ENCODE data around the gene NTN1.
"Not testable (repeated sequence)": the region's sequence is repeated elsewhere in the genome, so short reads cannot be mapped to it uniquely, and the experiment has no call there.

The NTN1 gene

GRCh38 chr17:9071811-9072498 is 50.6 kb downstream of the NTN1 start:
- TF ChIP-seq POLR2A (IDR thresholded peaks at IDR 0.05; ENCODE audit: low read depth, low read length): no peak
- FAIRE-seq (no peak), DNase-seq (ENCODE audit: insufficient read length, low spot score) (no peak)

- DNase-seq (ENCODE audit: insufficient read length, low spot score) (no peak), FAIRE-seq (no peak)
- no peak for TF ChIP-seq POLR2A (IDR thresholded peaks at IDR 0.05; ENCODE audit: low read depth, low read length)
Observed at GRCh38 chr17:9072696-9073339, 51.5 kb downstream of the NTN1 start.

- TF ChIP-seq POLR2A (IDR thresholded peaks at IDR 0.05; ENCODE audit: low read depth, low read length): no peak
- no peak for DNase-seq (ENCODE audit: insufficient read length, low spot score)
- no peak for FAIRE-seq
Observed at GRCh38 chr17:9074131-9074530, 52.8 kb downstream of the NTN1 start.

GRCh38 chr17:9079461-9080103 is 58.3 kb downstream of the NTN1 start:
- no peak for TF ChIP-seq POLR2A (IDR thresholded peaks at IDR 0.05; ENCODE audit: low read depth, low read length)
- FAIRE-seq (no peak), DNase-seq (ENCODE audit: insufficient read length, low spot score) (no peak)

- no peak for FAIRE-seq
- no peak for DNase-seq (ENCODE audit: insufficient read length, low spot score)
- no peak for TF ChIP-seq POLR2A (IDR thresholded peaks at IDR 0.05; ENCODE audit: low read depth, low read length)
Observed at GRCh38 chr17:9080296-9080914, 59.1 kb downstream of the NTN1 start.

- DNase-seq (ENCODE audit: insufficient read length, low spot score) (no peak), FAIRE-seq (no peak)
- no peak for TF ChIP-seq POLR2A (IDR thresholded peaks at IDR 0.05; ENCODE audit: low read depth, low read length)
Observed at GRCh38 chr17:9080983-9081382, 59.7 kb downstream of the NTN1 start.

GRCh38 chr17:9086577-9086976 is 65.3 kb downstream of the NTN1 start:
- no peak for FAIRE-seq
- no peak for TF ChIP-seq POLR2A (IDR thresholded peaks at IDR 0.05; ENCODE audit: low read depth, low read length)

GRCh38 chr17:9087921-9088320 is 66.6 kb downstream of the NTN1 start:
- TF ChIP-seq POLR2A (IDR thresholded peaks at IDR 0.05; ENCODE audit: low read depth, low read length): no peak
- FAIRE-seq: no peak
- no peak for DNase-seq (ENCODE audit: insufficient read length, low spot score)

More at GRCh38 chr17:9086577-9086976, 65.3 kb downstream of the NTN1 start:
- no peak for DNase-seq (ENCODE audit: insufficient read length, low spot score)

- FAIRE-seq (no peak), DNase-seq (ENCODE audit: insufficient read length, low spot score) (no peak)
- TF ChIP-seq POLR2A (IDR thresholded peaks at IDR 0.05; ENCODE audit: low read depth, low read length): no peak
Observed at GRCh38 chr17:9090641-9091096, 69.4 kb downstream of the NTN1 start.

- no peak for TF ChIP-seq POLR2A (IDR thresholded peaks at IDR 0.05; ENCODE audit: low read depth, low read length)
- DNase-seq (ENCODE audit: insufficient read length, low spot score): no peak
- FAIRE-seq: no peak
Observed at GRCh38 chr17:9094193-9094592, 72.9 kb downstream of the NTN1 start.

GRCh38 chr17:9095390-9095789 is 74.1 kb downstream of the NTN1 start:
- no peak for TF ChIP-seq POLR2A (IDR thresholded peaks at IDR 0.05; ENCODE audit: low read depth, low read length)
- FAIRE-seq (no peak), DNase-seq (ENCODE audit: insufficient read length, low spot score) (no peak)

- no peak for DNase-seq (ENCODE audit: insufficient read length, low spot score)
- FAIRE-seq: no peak
- TF ChIP-seq POLR2A (IDR thresholded peaks at IDR 0.05; ENCODE audit: low read depth, low read length): no peak
Observed at GRCh38 chr17:9098242-9098825, 77.0 kb downstream of the NTN1 start.

- FAIRE-seq (no peak), DNase-seq (ENCODE audit: insufficient read length, low spot score) (no peak)
- TF ChIP-seq POLR2A (IDR thresholded peaks at IDR 0.05; ENCODE audit: low read depth, low read length): no peak
Observed at GRCh38 chr17:9101356-9101755, 80.0 kb downstream of the NTN1 start.

- not testable (repeated sequence) for DNase-seq (ENCODE audit: insufficient read length, low spot score); FAIRE-seq
Observed at GRCh38 chr17:9103193-9103592, 81.9 kb downstream of the NTN1 start.
